Gastrocnemius medialis (tissue), 4 donors: ENCODE measurements around the gene ZNF236. TPM values are rescaled to one million over a fixed set of nuclear protein-coding genes. Genes with fewer than 3 reads are reported as not detected.

Experiments used
- ATAC-seq, 2 donors: fragments of 150-250 bp; one replicate each; pipeline ENCODE4 v1.9.1; 2016
- DNase-seq, 2 donors: peaks; one replicate each; pipeline ENCODE4 v3.0.0-alpha.2; 2019
- H3K27ac ChIP-seq, 4 donors: fragments of 200-600 bp; sonication (generic); 1 replicate in 1 of 4; 2 replicates in 3 of 4; pipeline ENCODE4 v1.5.1; 2016 to 2018; ENCODE audit warnings: mild to moderate bottlenecking in 2 of 4, moderate library complexity in 1 of 4
- H3K27me3 ChIP-seq, 3 donors: fragments of 200-600 bp; sonication (generic) in 2 of 3; 1 replicate in 1 of 3; 2 replicates in 2 of 3; pipeline versions ENCODE4 v1.5.1 to v1.6.0; 2016 to 2019; ENCODE audit warnings: mild to moderate bottlenecking in 1 of 3, moderate library complexity in 1 of 3
- H3K36me3 ChIP-seq, 2 donors: fragments of 200-600 bp; sonication (generic) in 1 of 2; one replicate each; pipeline ENCODE4 v1.5.1; 2017 to 2018
- H3K4me1 ChIP-seq, 2 donors: fragments of 200-600 bp; sonication (generic) in 1 of 2; one replicate each; pipeline ENCODE4 v1.5.1; 2016 to 2017; ENCODE audit warnings: mild to moderate bottlenecking in 2 of 2
- H3K4me3 ChIP-seq, 4 donors: fragments of 200-600 bp; sonication (generic) in 3 of 4; 1 replicate in 1 of 4; 2 replicates in 3 of 4; pipeline ENCODE4 v1.5.1; 2016 to 2019; ENCODE audit warnings: mild to moderate bottlenecking in 2 of 4
- H3K9me3 ChIP-seq, 3 donors: fragments of 200-600 bp; sonication (generic) in 2 of 3; 1 replicate in 1 of 3; 2 replicates in 2 of 3; pipeline ENCODE4 v1.5.1; 2016 to 2019
- POLR2A ChIP-seq, 2 donors: fragments of 450-650 bp; IDR thresholded peaks; one replicate each; pipeline ENCODE4 v1.6.1; 2017; ENCODE audit warnings: antibody characterized with exemption in 2 of 2, mild to moderate bottlenecking in 2 of 2, moderate library complexity in 2 of 2
- in situ Hi-C, 4 donors: fragments of 200-750 bp; cut with MboI; loops; one replicate each; pipeline versions ENCODE4 v1.15.0 to v1.8.0; 2017; ENCODE audit warnings: low sequenced_read_pairs in 4 of 4
- intact Hi-C: fragments of 100-400 bp; cut with DNase I; formaldehyde crosslinking; loops from one replicate; pipeline ENCODE4 v1.15.1; 2023; ENCODE audit warnings: low total_unique reads
- total RNA-seq, 4 donors: library from RNA; depleted of rRNA; stranded (reverse); fragments of >200 nt; gene quantifications; one replicate each; pipeline versions ENCODE4 v1.1.0 to v1.2.3, GENCODE V29; 2016
- TF ChIP-seq, protein P1 (sequence below), 5 experiments: fragments of 450-650 bp in 3 of 5; fragments of 200-600 bp in 2 of 5; sonication (generic) in 2 of 5; IDR thresholded peaks in 4 of 5; conservative IDR thresholded peaks in 1 of 5; 1 replicate in 4 of 5; 2 replicates in 1 of 5; pipeline ENCODE4 v1.5.1; 2016 to 2019; ENCODE audit warnings: antibody characterized with exemption in 5 of 5, mild to moderate bottlenecking in 3 of 5, moderate library complexity in 3 of 5

Gene ZNF236
- total RNA-seq, 4 donors from 2014 or later: 6.2 to 7.1 (median 6.5) TPM

DNA sequence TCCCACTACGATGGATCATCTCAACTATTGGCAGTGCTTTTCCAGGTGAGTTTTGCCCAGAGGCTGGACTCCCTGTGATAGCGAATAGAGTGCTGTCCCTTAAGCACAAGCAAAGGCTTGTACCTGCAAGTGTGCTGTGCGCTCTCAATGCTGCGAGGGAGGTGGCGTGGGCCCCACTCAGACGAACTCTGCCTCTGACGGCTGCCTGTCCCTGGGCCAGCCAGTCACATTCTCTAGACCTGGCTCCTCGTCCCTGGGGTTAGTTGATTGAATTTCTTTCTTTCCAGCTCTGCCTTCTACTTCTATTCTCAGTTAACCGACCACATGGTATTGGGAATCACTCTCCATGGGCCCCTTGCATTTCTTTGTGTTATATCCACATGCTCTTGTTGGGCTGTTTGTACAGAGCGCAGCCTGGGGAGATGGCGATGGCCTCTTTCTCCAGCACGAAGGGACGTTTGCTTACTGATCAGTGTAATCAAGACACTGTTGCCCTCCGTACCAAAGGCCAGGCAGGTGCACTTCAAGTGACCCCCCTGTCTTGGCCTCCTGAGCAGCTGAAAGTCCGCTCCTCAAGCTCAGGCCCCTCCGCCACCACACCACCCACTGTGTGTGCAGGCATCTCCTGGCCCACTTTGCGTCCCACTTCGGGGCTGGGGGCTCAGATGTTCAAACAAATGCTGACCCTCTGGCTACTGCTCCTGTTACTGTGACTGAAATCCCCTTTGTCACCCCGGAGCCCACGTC is 151.3 kb downstream of the ZNF236 start:
- H3K4me3 ChIP-seq: no peak overlapping the region
- H3K4me1 ChIP-seq: peaks cover 14 to 15% of the 10 kb centered on the region in 2 donors
- TF ChIP-seq, protein P1, sequence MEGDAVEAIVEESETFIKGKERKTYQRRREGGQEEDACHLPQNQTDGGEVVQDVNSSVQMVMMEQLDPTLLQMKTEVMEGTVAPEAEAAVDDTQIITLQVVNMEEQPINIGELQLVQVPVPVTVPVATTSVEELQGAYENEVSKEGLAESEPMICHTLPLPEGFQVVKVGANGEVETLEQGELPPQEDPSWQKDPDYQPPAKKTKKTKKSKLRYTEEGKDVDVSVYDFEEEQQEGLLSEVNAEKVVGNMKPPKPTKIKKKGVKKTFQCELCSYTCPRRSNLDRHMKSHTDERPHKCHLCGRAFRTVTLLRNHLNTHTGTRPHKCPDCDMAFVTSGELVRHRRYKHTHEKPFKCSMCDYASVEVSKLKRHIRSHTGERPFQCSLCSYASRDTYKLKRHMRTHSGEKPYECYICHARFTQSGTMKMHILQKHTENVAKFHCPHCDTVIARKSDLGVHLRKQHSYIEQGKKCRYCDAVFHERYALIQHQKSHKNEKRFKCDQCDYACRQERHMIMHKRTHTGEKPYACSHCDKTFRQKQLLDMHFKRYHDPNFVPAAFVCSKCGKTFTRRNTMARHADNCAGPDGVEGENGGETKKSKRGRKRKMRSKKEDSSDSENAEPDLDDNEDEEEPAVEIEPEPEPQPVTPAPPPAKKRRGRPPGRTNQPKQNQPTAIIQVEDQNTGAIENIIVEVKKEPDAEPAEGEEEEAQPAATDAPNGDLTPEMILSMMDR (IDR thresholded peaks at IDR 0.05 in 4 of 5, conservative IDR thresholded peaks at IDR 0.05 in 1 of 5): no peak
- TF ChIP-seq POLR2A (IDR thresholded peaks at IDR 0.05): no peak
- H3K9me3 ChIP-seq: no peaks in the 10 kb centered on the region
- no peak overlapping the region for H3K27ac ChIP-seq
- H3K27me3 ChIP-seq: no peaks in the 10 kb centered on the region
- intact Hi-C loops (loop anchor here (2.0 kb wide), 1 partner anchor 15 kb away; no protein-coding TSS in a partner anchor), in situ Hi-C loops (loop anchor here in 1 of 4 donors (5.0 kb wide), 1 partner anchor 176 kb away; no protein-coding TSS in a partner anchor)
- ATAC-seq (no peak), DNase-seq (no peak)
- H3K36me3 ChIP-seq: peaks cover 0 to 4% of the 10 kb centered on the region in 2 donors

DNA sequence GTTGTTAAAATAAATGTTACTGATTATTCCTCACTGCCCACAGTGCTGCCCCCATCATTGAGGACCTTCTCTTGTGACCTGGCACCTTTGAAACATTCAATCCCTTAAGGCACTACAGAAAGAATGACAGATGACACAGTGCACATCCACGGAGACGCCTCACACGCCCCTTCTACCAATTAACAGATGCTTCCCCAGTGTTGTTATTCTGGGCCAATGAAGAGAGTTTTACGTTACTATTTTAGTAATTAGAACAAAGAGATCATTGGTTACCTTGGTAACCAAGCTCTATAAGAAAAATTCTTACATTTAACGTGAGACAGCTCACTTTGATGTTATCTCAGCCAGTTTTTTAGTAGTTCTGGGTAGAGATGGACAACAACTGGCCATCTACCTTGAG is 152.0 kb downstream of the ZNF236 start:
- H3K4me3 ChIP-seq: no peak overlapping the region
- DNase-seq: no peak
- TF ChIP-seq, protein P1 (IDR thresholded peaks at IDR 0.05 in 4 of 5, conservative IDR thresholded peaks at IDR 0.05 in 1 of 5): no peak
- no peak for TF ChIP-seq POLR2A (IDR thresholded peaks at IDR 0.05)
- peaks cover 14 to 15% of the 10 kb centered on the region in 2 donors for H3K4me1 ChIP-seq
- in situ Hi-C loops (loop anchor here in 1 of 4 donors (5.0 kb wide), 1 partner anchor 177 kb away; no protein-coding TSS in a partner anchor), intact Hi-C loops (no loop called here)
- no peak overlapping the region for H3K27ac ChIP-seq
- ATAC-seq: no peak
- H3K9me3 ChIP-seq: no peaks in the 10 kb centered on the region
- no peaks in the 10 kb centered on the region for H3K27me3 ChIP-seq
- H3K36me3 ChIP-seq: no peaks in the 10 kb centered on the region

DNA sequence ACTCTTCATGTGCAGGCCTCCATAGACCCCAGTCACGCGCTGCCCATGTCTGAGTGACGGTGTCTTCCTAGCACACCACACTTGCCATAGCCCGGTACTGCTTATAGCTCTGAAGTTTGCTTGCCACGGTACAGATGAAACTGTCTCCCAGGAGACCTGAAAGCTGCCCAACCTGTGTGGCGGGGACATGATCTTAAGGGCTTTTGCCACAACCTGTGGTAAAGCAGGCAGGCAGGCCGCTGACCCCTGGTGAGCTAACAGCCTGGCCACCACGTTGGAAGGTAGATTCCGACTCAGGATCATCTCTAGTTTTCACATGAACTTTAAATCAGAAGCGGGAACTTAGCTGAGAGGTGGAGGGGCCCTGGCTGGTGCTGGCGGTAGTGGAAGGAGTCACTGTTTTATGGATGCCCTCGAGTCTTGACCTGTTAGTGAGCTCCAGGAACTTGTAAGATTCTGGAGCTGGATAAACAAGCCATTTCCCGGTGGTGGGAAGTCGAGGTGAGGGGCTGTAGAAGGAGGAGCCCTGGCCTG is 153.3 kb downstream of the ZNF236 start:
- intact Hi-C loops (no loop called here), in situ Hi-C loops (loop anchor here in 2 of 4 donors (25.0 kb wide), 2 partner anchors 163 to 237 kb away; partner anchors contain the start of gene ZNF236 (in 1 of the 2))
- TF ChIP-seq POLR2A (IDR thresholded peaks at IDR 0.05): no peak
- TF ChIP-seq, protein P1 (IDR thresholded peaks at IDR 0.05 in 4 of 5, conservative IDR thresholded peaks at IDR 0.05 in 1 of 5): no peak
- Histone ChIP-seq H3K9me3 (no peaks in the 10 kb centered on the region), H3K4me1 (peaks cover 14 to 15% of the 10 kb centered on the region in 2 donors), H3K27ac (no peak overlapping the region), H3K4me3 (no peak overlapping the region), H3K27me3 (no peaks in the 10 kb centered on the region), H3K36me3 (no peaks in the 10 kb centered on the region)
- DNase-seq (no peak), ATAC-seq (no peak)

DNA sequence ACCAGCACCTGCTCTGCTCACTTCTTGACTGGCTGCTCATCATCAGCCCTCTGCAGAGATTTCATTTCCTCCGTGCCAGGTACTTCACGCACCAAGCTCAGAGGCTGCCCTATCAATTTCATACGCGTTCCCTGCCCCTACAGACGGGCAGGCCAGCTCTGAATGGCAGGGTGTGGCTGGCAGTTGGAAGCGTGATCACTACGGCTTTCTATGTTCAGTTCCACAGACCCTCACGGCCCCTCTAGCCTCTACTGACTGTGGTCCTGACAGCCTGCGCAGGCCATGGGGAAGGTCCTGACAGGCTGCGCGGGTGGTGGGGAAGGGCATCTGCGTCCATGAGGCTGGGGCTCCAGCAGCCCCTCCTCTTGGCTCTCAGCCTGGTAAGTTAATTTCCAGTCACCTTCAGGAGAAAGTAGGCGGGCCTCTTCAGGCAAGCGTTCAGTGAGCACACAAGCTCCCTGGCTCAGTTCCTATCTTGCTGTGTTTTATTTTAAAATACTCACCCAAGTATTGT is 154.8 kb downstream of the ZNF236 start:
- in situ Hi-C loops (loop anchor here in 2 of 4 donors (25.0 kb wide), 2 partner anchors 165 to 235 kb away; partner anchors contain the start of gene ZNF236 (in 1 of the 2)), intact Hi-C loops (no loop called here)
- DNase-seq (peak in 1 of 2 donors; percentile 34), ATAC-seq (peak; percentile 48 to 73)
- peaks cover 14 to 15% of the 10 kb centered on the region in 2 donors for H3K4me1 ChIP-seq
- H3K4me3 ChIP-seq: no peak overlapping the region
- H3K27me3 ChIP-seq: no peaks in the 10 kb centered on the region
- H3K36me3 ChIP-seq: no peaks in the 10 kb centered on the region
- peak overlapping the region in 2 of 4 donors; percentile 7 to 55 for H3K27ac ChIP-seq
- H3K9me3 ChIP-seq: no peaks in the 10 kb centered on the region
- TF ChIP-seq, protein P1 (IDR thresholded peaks at IDR 0.05 in 4 of 5, conservative IDR thresholded peaks at IDR 0.05 in 1 of 5): no peak
- no peak for TF ChIP-seq POLR2A (IDR thresholded peaks at IDR 0.05)
